Breast epithelium (tissue), 4 donors: Measurements from ENCODE around the gene GABRB3. TPM values are rescaled to one million over a fixed set of nuclear protein-coding genes. Genes with fewer than 3 reads are reported as not detected.

Source experiments
- DNase-seq, 2 donors: peaks; one replicate each; pipeline ENCODE4 v3.0.0-alpha.2; 2019; ENCODE audit warnings: low spot score in 2 of 2
- H3K27ac ChIP-seq, 2 donors: fragments of 200-600 bp; sonication (generic) in 1 of 2; one replicate each; pipeline ENCODE4 v1.5.1; 2016 to 2019; ENCODE audit warnings: mild to moderate bottlenecking in 1 of 2
- H3K27me3 ChIP-seq, 2 donors: fragments of 200-600 bp; sonication (generic) in 1 of 2; one replicate each; pipeline versions ENCODE4 v1.5.1 to v1.6.0; 2017 to 2019; ENCODE audit warnings: control low read depth in 1 of 2, mild to moderate bottlenecking in 1 of 2
- H3K36me3 ChIP-seq: fragments of 200-600 bp; one replicate; pipeline ENCODE4 v1.5.1; 2019
- H3K4me1 ChIP-seq, 2 donors: fragments of 200-600 bp; sonication (generic); one replicate each; pipeline ENCODE4 v1.5.1; 2016 to 2019; ENCODE audit warnings: control low read depth in 1 of 2
- H3K4me3 ChIP-seq, 3 donors: fragments of 200-600 bp; sonication (generic); 1 replicate in 2 of 3; 2 replicates in 1 of 3; pipeline ENCODE4 v1.5.1; 2016 to 2019; ENCODE audit warnings: mild to moderate bottlenecking in 3 of 3, moderate library complexity in 2 of 3
- H3K9me3 ChIP-seq, 2 donors: fragments of 200-600 bp; sonication (generic) in 1 of 2; one replicate each; pipeline ENCODE4 v1.5.1; 2016 to 2019; ENCODE audit warnings: control low read depth in 1 of 2
- POLR2A ChIP-seq: fragments of 450-650 bp; IDR thresholded peaks from one replicate; pipeline ENCODE4 v1.6.1; 2016; ENCODE audit warnings: antibody characterized with exemption, mild to moderate bottlenecking, moderate library complexity
- POLR2AphosphoS5 ChIP-seq, 3 donors: sonication (generic); formaldehyde crosslinking; IDR thresholded peaks; one replicate each; pipeline ENCODE4 v1.6.1; 2017; ENCODE audit warnings: antibody characterized with exemption in 3 of 3
- intact Hi-C: fragments of 100-400 bp; cut with DNase I; formaldehyde crosslinking; loops from one replicate; pipeline ENCODE4 v1.15.1; 2023; ENCODE audit warnings: low total_unique reads
- total RNA-seq, 3 donors: library from RNA; depleted of rRNA; stranded (reverse); fragments of >200 nt; gene quantifications; one replicate each; pipeline ENCODE4 v1.1.0, GENCODE V29; 2016
- TF ChIP-seq, protein P1 (sequence below), 3 donors: fragments of 450-650 bp; IDR thresholded peaks; one replicate each; pipeline ENCODE4 v1.5.1; 2016 to 2017; ENCODE audit warnings: antibody characterized with exemption in 3 of 3, mild to moderate bottlenecking in 3 of 3, moderate library complexity in 3 of 3

GABRB3 gene
- total RNA-seq, 3 donors from 2014 or later = 0.98 to 1.8 (median 1.1) TPM

DNA sequence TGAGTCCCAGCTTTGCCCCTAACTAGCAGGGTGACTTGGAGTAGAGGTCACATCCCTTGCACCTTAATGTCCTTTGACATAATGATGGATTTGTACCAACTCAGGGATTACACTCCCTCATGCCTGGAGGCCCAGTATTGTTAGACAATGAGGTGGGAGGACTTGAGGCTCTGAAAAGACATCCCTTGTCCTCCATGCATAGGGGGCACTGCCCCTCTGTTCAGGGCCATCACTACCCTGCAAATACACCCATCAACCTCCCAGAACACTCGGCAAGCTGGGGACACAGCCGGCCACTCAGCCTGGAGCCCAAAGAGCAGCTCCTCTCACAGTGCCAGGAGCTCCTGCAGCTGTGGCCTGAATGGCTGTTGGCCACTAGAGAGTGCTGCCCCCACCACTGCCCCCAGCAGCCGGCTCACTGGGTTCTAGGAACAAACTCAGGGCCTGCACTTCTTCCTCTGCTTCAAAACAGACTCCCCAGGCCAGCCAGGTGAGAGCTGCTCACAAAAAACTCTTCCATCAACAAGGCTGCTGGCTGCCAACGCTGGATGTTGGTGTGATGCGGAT lies 90.2 kb downstream of the GABRB3 start:
- Histone ChIP-seq H3K27ac (no peak overlapping the region), H3K27me3 (no peaks in the 10 kb centered on the region), H3K4me1 (no peaks in the 10 kb centered on the region), H3K9me3 (peaks cover 0 to 9% of the 10 kb centered on the region in 2 donors), H3K4me3 (no peak overlapping the region), H3K36me3 (no peaks in the 10 kb centered on the region)
- TF ChIP-seq, protein P1, sequence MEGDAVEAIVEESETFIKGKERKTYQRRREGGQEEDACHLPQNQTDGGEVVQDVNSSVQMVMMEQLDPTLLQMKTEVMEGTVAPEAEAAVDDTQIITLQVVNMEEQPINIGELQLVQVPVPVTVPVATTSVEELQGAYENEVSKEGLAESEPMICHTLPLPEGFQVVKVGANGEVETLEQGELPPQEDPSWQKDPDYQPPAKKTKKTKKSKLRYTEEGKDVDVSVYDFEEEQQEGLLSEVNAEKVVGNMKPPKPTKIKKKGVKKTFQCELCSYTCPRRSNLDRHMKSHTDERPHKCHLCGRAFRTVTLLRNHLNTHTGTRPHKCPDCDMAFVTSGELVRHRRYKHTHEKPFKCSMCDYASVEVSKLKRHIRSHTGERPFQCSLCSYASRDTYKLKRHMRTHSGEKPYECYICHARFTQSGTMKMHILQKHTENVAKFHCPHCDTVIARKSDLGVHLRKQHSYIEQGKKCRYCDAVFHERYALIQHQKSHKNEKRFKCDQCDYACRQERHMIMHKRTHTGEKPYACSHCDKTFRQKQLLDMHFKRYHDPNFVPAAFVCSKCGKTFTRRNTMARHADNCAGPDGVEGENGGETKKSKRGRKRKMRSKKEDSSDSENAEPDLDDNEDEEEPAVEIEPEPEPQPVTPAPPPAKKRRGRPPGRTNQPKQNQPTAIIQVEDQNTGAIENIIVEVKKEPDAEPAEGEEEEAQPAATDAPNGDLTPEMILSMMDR (IDR thresholded peaks at IDR 0.05) = no peak
- TF ChIP-seq POLR2AphosphoS5 (IDR thresholded peaks at IDR 0.05) (no peak), POLR2A (no peak)
- intact Hi-C loops = no loop called here
- no peak for DNase-seq

DNA sequence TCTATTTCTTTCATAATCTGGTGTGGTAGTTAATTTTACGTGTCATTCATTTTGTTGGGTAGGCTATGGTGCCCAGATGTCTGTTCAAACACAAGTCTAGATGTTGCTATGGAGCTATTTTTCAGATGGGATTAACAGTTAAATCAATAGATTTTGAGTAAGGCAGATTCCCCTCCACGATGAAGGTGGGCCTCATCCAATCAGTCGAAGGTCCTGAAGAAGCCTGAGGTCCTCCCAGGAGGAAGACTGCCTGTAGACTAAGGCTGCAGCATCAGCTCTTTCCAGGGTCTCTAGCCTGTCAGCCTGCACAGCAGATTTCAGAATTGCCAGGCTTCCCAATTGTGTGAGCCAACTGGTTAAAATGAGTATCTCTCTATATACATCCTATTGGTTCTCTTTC lies 92.9 kb downstream of the GABRB3 start:
- H3K27ac ChIP-seq = no peak overlapping the region
- H3K27me3 ChIP-seq = no peaks in the 10 kb centered on the region
- intact Hi-C loops = no loop called here
- H3K4me3 ChIP-seq = no peak overlapping the region
- H3K4me1 ChIP-seq = no peaks in the 10 kb centered on the region
- DNase-seq = no peak
- TF ChIP-seq POLR2AphosphoS5 (IDR thresholded peaks at IDR 0.05) (no peak), POLR2A (no peak)
- TF ChIP-seq, protein P1 (IDR thresholded peaks at IDR 0.05) = no peak
- H3K36me3 ChIP-seq = no peaks in the 10 kb centered on the region
- H3K9me3 ChIP-seq = peaks cover 0 to 9% of the 10 kb centered on the region in 2 donors

DNA sequence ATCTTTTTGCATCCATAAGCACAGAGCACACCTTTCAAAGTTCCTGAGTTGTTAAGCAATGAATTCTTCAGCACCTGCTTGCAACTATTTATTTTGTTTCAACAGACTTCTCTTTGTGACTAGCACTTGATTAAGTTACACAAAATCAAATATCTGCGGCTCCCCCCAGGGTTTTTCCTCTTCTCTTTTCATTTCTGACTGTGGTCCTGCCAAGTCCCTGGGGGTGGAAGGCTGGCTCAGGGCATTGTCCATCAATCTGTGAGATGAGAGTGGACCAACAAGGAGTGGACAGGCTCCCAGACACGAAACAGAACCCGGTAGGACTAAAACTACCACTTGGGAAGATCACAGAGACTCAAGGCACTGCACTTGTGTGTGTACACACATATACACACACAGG lies 96.8 kb downstream of the GABRB3 start:
- Histone ChIP-seq H3K27me3 (no peaks in the 10 kb centered on the region), H3K27ac (no peak overlapping the region), H3K36me3 (no peaks in the 10 kb centered on the region), H3K9me3 (peaks cover 0 to 9% of the 10 kb centered on the region in 2 donors), H3K4me1 (no peaks in the 10 kb centered on the region), H3K4me3 (no peak overlapping the region)
- DNase-seq = no peak
- TF ChIP-seq POLR2A (no peak), POLR2AphosphoS5 (IDR thresholded peaks at IDR 0.05) (no peak)
- TF ChIP-seq, protein P1 (IDR thresholded peaks at IDR 0.05) = no peak
- intact Hi-C loops = no loop called here

DNA sequence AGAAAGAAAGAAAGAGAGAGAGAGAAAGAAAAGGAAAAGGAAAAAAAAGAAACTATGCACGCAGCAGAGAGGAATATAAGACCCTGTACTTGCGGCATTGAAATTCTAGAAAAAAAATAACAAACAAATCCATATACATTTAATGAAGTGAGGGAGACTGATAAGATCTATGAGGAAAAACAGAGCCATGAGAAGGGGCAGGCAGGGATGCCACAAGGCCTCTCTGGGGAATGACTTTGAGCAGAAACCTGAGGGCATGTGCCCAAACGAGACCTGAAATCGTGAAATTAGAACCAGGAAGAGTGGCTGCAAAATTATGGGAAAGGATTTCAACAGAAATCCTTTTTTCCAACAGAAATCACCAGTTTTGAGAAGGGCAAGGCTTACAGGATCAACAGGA lies 98.4 kb downstream of the GABRB3 start:
- H3K9me3 ChIP-seq = peaks cover 0 to under 1% of the 10 kb centered on the region in 2 donors
- no peaks in the 10 kb centered on the region for H3K36me3 ChIP-seq
- H3K4me1 ChIP-seq = no peaks in the 10 kb centered on the region
- H3K4me3 ChIP-seq = no peak overlapping the region
- intact Hi-C loops = no loop called here
- H3K27me3 ChIP-seq = peaks cover 0 to 4% of the 10 kb centered on the region in 2 donors
- no peak overlapping the region for H3K27ac ChIP-seq
- TF ChIP-seq, protein P1 (IDR thresholded peaks at IDR 0.05) = no peak
- TF ChIP-seq POLR2AphosphoS5 (IDR thresholded peaks at IDR 0.05) (no peak), POLR2A (no peak)
- DNase-seq = no peak

DNA sequence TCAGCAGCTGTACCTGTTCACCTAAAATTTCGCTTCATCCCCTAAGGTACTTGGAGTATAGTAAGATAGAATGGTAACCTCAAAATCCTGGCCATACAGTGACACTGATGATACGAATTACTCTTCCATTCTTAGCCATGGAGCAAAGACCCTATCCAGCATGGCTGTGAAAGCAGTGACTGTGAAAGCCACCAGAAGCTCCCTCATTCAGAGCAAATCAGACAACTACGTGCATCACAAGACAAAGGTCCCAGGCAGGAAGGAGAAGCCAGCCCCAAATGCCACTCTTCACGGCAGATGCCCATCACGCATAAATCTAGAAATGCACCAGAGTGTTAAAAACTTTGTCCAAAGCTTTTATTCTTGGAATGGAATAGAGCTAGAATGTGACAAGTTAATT lies 99.4 kb downstream of the GABRB3 start:
- no peak for TF ChIP-seq POLR2AphosphoS5 (IDR thresholded peaks at IDR 0.05)
- TF ChIP-seq, protein P1 (IDR thresholded peaks at IDR 0.05) = no peak
- no peak for TF ChIP-seq POLR2A
- Histone ChIP-seq H3K4me3 (no peak overlapping the region), H3K27me3 (peaks cover 0 to 4% of the 10 kb centered on the region in 2 donors), H3K4me1 (no peaks in the 10 kb centered on the region), H3K9me3 (no peaks in the 10 kb centered on the region), H3K36me3 (no peaks in the 10 kb centered on the region), H3K27ac (no peak overlapping the region)
- intact Hi-C loops = no loop called here
- no peak for DNase-seq
